Stimulated activated CD8-positive, alpha-beta memory T cell treated with anti-CD3 and anti-CD28 coated beads, Interleukin-4, amount 100 ng/mL, for 1 hour (primary cell): Measurements from ENCODE around the gene EXD2.
"Not testable (repeated sequence)": the region's sequence is repeated elsewhere in the genome, so short reads cannot be mapped to it uniquely, and the experiment has no call there.

Source experiments
- DNase-seq, 2 donors: peaks; one replicate each; pipeline ENCODE4 v3.0.0-alpha.2; 2020; ENCODE audit warnings: low read depth in 2 of 2, low spot score in 1 of 2

The EXD2 gene

DNA sequence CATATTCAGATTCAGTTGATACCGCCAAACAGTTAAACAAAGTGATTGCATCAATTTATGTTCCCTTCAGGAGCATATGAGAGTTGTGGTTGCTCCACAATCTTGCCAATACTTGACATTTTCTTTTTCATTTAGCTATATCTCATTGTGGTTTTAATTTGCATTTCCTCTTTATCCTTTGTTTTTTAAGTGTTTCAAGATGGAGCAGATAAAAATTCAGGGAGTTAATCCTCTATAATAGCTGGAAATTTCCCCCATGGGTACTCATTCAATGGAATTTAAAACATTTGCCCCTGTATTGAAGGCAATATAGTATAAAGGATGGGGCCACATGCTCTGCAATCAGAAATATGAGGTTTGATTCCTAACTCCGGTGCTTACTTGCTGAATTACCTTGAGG, 1.1 kb upstream of the EXD2 start:
- DNase-seq, result no peak

DNA sequence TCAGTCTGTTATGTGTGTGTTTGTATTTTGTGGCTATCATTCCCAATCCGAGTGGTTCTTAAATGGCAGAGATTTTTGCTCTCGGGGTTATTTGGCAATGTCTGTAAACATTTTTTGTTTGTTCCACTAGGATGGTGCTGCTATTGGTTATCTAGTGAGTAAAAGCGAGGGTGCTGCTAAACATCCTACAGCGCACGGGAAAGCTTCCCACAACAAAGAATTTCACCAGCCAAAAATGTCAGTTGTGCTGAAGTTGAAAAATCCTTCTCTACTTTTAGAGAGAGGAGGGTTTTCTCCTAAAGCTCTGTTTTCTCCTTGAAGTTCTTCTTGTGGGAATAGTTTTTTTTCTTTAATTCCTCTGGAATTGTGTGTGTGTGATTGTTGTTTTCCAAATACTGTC, 2.4 kb downstream of the EXD2 start:
- no peak for DNase-seq

DNA sequence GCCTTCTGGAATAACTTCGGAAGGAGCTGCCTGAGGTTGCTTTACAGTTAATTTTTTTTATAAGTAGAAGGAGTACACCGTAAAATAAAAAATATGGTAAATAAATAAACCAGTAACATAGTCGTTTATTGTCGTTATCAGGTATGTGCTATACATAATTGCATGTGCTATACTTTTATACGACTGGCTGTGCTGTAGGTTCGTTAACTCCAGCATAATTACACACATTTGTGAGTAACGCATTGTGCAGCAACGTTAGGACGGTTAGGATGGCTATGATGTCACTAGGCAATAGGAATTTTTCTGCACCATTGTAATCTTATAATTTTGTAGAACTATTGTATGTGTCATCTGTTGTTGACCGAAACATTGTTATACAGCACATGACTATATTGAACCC, 8.5 kb downstream of the EXD2 start:
- no peak for DNase-seq

DNA sequence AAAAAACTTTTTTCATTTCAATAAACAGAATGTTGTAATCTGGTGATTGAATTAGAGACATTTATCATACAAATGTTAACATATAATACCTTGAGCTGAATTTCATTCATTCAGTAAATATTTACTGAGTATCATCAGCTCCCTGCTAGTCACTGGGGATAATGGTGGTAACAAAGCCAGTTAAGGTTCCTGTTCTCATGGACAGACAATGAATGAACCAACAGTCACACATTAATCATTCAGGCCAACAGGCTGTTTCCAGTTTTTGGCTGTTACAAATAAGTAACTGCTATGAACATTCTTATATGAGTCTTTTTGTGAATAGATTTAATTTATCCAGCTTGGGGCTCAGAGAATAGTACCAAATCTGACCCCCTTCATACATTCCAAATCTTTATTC, 13.5 kb downstream of the EXD2 start:
- no peak for DNase-seq

DNA sequence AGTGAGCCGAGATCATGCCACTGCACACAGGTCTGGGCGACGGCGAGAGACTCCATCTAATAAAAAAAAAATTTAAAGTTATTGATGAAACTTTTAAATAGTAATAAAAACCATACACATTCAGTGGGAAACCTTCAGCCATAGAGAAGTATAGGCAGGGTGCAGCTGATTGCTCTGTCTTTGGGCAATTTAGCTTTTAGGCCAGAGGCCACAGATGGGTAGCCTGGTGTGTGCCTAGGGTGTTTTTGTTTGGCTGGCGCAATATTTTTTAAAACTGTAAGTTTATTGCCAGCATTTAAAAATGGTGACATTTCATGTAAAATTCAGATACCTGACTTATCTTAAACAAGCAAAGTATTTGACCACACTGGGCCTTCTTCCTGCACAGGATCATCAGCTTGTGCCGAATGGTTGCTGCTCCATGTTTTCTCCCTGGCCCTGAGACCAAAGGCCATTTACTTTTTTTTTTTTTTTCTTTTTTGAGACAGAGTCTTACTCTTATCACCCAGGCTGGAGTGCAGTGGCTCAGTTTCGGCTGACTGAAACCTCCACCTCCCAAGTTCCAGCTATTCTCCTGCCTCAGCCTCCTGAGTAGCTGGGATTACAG, 16.2 kb downstream of the EXD2 start:
- no peak for DNase-seq

DNA sequence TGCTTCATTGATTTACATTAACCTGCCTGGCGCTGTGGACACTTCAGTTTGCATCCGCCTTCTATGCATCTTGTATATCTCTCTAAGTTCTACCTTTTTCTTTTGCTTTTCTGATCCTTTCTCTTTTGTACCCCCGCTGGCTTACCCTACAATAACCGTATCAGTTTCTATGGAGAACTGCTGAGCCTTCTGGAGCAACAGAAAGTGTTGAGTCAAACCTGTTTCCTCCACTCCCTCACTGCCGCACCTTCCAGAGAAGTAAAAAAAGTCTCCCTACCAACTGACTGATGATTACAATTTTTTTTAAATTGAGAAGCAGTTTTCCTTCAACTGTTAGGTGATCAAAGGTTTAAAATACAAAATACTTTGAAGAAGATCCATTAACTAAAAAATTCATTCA, 17.4 kb downstream of the EXD2 start:
- no peak for DNase-seq

DNA sequence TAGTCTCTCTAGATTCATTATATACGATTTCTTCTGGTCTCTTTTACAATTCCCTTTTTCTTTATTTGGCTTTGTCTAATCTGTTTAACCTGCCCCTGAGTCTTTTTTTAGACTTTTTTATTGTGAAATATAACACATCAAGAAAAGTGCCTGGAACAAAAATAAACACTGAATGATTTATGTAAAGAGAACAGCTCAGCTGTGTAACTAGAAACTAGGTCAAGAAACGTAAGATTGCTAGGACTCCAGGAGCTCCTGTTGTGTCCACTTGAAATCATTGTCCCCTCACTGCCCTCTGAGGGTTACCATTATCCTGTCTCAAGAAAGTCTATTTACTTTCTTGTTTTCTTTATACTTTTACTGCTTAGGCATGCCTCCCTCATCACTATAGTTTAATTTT, 23.1 kb downstream of the EXD2 start:
- no peak for DNase-seq

DNA sequence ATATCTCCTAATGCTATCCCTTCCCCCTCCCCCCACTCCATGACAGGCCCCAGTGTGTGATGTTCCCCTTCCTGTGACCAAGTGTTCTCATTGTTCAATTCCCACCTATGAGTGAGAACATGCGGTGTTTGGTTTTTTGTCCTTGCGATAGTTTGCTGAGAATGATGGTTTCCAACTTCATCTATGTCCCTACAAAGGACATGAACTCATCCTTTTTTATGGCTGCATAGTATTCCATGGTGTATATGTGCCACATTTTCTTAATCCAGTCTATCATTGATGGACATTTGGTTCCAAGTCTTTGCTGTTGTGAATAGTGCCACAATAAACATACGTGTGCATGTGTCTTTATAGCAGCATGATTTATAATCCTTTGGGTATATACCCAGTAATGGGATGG, 26.4 kb downstream of the EXD2 start:
- DNase-seq, result not testable (repeated sequence)

DNA sequence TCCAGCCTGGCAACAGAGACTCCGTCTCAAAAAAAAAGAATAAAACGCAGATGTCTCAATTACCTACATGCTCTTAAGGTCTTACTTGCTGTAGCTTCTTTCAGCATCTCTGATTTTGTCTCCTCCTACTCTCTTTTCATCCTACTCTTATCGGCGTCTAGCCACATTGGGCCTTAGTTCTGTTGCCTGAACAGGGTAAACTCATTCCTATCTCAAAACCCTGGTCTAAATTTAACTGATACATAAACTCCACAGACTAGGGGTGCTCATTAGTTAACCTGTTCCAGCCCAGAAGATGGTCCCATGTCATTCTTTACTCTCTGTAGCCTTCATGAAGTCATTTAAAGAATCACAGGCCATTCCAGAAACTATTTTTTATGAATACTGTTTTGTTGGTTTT, 33.6 kb downstream of the EXD2 start:
- DNase-seq, result no peak

DNA sequence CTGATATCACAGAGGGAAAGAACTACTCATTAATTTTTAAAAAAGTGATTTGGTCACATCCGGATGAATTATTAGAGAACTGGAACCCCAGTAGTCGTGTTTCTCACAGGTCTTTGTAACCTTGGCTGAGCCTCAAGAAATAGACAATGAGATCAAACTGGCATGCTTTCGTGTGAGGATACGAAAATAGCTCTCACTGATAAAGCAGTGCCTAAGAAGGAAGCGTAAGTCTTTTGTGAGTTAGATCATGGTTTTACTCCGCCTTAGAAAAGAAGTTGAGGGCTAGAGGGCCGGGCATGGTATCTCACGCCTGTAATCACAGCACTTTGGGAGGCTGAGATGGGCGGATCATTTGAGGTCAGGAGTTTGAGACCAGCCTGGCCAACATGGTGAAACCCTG, 34.9 kb downstream of the EXD2 start:
- DNase-seq, result no peak

DNA sequence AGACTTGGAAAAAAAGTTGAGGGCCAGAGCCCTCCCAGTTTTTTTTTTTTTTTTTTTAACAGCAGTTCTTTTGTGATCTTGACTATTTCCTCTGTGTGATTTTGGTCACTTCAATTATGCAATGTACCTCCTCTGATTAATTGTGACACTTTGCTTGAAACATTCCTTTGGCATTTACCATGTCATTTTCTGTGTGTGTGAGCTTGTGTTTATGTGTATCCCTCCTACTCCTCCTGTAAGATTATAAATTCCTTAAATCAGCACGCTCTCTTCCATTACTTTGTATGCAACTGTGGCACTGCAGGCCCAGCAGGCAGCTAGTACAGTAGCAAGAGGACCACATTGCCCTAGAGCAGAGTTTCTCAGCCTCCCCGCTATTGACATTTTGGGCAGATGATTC, 35.4 kb downstream of the EXD2 start:
- DNase-seq, result no peak

DNA sequence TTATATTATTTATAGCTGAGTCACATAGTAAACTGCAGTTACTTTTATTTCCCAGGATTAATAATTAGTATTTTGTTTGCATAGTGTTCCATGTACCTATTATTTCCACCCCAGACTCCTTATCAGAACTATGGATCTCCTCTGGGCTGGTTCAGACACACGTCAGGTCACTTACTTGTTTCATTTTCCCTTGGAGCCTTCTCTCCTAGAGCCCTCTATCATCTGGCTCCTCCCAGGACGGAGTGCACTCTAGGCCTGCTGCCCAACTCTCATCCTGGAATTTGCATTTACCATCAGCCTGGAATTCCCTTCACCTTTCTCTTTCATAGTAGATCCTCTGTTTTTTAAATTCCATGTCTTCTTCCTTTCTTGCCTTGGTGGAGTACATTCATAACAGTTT, 40.2 kb downstream of the EXD2 start:
- DNase-seq, result no peak

DNA sequence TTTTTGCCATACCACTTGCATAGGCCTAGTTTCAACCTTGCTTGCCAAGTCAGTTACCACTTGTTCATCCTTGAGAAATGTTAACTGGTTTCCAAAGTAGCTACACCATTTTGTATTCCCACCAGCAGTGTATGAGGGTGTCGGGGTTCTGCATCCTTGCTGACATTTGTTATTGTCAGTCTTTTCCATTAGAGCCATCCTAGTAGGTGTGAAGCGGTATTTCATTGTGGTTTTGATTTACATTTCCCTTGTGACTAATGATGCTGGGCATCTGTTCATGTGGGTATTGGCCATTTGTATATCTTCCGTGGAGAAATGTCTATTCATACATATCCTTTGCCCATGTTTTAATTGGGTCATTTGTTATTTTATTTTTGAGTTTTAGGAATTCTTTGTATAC, 41.1 kb downstream of the EXD2 start:
- no peak for DNase-seq

DNA sequence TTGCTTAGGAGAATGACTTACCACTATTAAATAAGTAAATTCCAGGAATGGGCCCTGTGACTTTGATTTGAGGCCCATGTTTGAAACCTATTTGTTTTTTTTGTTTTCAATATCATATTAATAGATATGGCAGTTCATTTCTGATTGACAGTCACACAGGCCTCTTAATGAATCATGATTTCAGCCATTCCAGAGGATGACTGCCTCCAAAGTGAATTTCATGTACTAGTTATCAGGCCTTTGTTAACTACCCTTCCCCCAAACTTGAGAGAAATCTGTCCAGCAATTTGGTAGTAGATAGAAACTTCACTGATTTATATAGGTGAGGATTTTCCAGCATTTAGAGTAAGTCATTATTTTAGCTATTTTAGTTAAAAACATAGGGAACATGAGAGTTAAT, 42.8 kb downstream of the EXD2 start:
- no peak for DNase-seq

DNA sequence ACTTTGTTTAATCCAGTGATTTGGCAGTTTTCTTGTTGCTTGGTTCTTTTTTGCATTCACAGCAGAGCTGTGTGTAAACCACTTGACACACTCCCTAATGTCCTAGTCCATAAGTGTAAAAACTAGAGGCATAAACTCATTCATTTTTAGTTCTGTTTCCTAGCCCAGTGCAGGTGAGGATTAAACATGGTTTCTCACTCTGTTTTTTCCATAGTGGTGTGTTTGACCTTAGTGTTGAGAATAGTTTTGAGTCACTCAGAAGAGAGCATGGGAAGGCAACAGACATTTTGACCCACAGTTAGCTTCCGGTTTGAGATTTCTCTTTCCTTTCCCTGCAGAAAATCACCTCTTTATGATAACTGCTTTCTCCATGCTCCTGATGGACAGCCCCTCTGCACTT, 44.4 kb downstream of the EXD2 start:
- no peak for DNase-seq

DNA sequence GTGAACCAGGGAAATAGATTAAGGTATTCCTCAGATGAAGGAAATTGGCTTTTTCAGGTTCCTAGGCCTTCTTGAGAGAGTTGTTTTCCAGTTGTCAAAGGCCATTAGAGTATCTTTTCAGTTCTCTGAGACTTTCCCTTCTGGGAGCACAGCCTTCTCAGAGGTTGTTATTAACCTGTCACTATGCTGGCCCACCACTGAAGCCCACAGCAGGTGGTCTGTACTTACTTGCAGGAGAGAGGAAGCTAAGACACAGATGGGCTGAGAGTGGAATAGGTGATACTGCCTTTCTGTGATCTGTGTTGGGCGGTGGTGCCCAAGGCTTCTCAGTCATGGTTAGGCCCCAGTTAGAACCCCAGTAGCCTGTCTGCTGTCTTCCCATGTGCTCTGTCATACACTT, 45.8 kb downstream of the EXD2 start:
- no peak for DNase-seq

DNA sequence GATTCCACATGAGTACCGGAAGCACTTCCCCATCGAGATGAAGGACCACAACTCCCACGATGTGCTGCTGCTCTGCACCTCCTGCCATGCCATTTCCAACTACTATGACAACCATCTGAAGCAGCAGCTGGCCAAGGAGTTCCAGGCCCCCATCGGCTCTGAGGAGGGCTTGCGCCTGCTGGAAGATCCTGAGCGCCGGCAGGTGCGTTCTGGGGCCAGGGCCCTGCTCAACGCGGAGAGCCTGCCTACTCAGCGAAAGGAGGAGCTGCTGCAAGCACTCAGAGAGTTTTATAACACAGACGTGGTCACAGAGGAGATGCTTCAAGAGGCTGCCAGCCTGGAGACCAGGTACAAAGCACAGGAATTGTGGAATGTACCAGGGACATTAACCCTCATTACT, 46.3 kb downstream of the EXD2 start:
- DNase-seq, result no peak

DNA sequence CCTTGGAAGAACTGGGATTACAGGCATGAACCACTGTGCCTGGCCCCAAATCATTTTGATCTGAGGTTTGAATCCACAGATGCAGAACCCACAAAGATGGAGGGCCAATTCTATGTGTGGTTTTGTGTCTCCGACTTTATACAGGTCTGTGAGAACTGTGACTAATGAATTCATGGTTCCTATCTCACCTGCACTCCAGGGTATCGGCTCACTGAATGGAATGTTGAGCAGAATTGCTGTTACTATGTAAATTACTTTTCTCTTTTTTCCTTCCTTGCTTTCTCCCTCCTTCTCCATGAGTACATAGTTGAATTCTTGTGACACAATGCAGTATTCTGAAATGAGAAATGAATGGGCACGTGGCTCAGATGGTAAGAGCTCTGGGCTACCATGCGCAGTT, 47.6 kb downstream of the EXD2 start:
- DNase-seq, result no peak

DNA sequence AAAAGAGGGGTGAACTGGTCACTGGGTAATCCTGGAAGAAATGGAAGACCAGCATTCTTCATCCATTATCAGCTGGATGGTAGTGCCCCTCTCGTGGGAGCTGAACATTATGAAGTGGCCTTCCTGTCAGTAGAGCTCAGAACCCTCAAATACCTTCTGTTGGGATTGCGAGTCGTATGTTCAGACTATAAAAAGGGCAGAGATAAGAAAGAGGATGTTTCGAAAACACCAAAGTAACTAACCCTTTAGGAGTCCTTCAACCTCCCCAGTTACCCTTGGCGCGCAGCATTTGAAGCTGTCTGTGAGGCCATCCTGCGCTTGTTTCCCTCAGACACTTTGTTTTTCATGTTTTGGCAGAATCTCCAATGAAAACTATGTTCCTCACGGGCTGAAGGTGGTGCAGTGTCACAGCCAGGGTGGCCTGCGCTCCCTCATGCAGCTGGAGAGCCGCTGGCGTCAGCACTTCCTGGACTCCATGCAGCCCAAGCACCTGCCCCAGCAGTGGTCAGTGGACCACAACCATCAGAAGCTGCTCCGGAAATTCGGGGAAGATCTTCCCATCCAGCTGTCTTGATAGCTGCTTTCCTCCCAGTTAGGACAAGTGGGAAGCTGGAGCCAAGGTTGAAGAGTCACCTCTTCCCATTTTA, 49.4 kb downstream of the EXD2 start:
- no peak for DNase-seq

DNA sequence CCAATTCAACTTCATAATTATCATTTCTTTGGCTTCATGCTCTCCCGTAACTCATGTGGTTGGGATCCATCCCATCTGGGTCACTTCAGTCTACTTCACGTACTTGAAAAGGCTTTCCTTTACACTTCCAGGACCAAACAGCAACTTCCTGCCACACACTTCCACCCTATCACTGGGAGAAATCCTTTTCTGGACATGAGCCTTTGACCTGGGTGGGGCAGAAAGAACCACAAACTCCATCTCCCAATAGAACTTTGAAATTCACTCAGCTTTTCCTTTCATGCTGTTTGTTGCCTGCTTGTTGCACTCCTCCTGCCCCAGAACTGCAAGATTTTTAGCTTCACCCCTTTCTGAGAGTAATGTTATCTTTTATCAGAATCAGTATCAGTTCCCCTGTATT, 50.3 kb downstream of the EXD2 start:
- no peak for DNase-seq

DNA sequence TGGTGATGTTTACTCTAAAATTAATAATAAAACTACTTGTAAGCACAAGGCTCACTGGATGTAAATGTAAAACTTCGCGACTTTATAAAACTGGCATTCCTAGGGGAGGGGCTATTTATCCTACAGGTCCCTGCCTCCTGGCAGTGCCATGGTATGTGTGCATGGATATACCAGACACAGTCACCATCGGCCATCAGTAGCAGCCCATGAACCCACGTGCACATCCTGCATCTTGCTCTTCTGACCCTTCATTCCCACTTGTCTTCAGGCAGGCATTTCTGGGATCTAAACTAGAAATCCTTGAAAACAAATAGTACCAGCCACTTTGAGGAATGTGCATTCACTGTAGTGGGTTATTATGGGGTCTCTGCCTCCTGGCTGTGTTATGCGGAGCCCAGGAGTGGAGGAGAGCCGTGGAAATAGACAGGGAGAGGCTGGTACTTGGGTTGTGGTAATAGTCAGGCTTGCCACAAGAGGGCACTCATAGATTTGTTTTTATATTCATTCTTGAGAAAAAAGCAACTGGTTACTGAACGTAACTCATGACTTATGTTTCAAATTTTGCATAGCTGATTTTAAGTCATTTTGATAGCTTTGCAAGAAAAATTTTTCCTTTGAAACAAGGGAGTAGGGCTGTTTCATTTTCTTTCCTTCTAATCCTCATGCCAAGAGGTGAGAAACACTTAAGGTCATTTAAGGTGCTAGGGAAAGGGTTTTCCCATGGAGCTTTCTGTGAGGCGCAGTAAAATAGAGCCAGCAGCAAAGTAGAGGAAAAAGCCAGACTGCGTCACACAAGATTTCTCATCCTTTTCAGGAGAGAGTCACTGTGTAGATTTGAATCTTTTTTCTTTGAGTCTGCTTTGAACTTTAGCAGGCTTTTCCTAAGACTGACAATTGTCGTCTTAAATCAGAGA, 51.3 kb downstream of the EXD2 start:
- no peak for DNase-seq

DNA sequence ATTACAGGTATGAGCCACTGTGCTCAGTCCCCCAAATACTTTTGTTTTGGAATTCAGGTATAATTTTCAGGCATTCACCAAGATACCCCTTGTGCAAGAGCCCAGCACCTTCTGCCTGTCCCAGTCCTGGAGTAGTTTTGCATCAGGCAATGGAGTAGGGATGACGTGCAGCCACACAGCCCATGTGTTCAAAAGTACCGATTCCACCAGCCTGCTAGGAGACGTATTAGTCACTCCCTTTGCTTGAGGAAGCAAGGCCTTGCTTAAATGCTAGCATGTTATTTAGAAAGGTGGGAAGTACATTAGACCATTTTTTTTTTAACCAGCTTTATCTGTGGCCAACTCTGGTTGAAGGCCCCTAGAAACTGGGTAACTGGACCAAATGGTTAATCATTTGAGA, 53.6 kb downstream of the EXD2 start:
- no peak for DNase-seq
